Measurements from ENCODE around the gene DUXA.
"Not testable (repeated sequence)": the region's sequence is repeated elsewhere in the genome, so short reads cannot be mapped to it uniquely, and the experiment has no call there.

DUXA gene

GRCh38 chr19:57167385-57167784 is at the start of gene DUXA:
DUXA (minus strand) TSS chr19:57167485; CDS start chr19:57167443, 42 bp downstream.
- DNase-seq (ENCODE audit: low read depth): no peak

- no peak for DNase-seq (ENCODE audit: low read depth)
These were observed 44.8 kb upstream of the DUXA start for GRCh38 chr19:57212109-57212508.

- no peak for DNase-seq (ENCODE audit: low read depth)
These were observed 43.1 kb upstream of the DUXA start for GRCh38 chr19:57210381-57210780.

- no peak for DNase-seq (ENCODE audit: low read depth)
These were observed 34.9 kb upstream of the DUXA start for GRCh38 chr19:57202160-57202559.

- DNase-seq (ENCODE audit: low read depth): not testable (repeated sequence)
These were observed 30.6 kb upstream of the DUXA start for GRCh38 chr19:57197874-57198273.

GRCh38 chr19:57192993-57193392 is 25.7 kb upstream of the DUXA start:
- no peak for DNase-seq (ENCODE audit: low read depth)

GRCh38 chr19:57192077-57192420 is 24.8 kb upstream of the DUXA start:
- DNase-seq (ENCODE audit: low read depth): no peak

GRCh38 chr19:57191141-57192076 is 24.1 kb upstream of the DUXA start, which contains the start of gene ZNF264:
ZNF264 (plus strand) TSS chr19:57191500; CDS start chr19:57191914, 414 bp downstream.
- peak; percentile 45 for DNase-seq (ENCODE audit: low read depth)

- no peak for DNase-seq (ENCODE audit: low read depth)
These were observed 23.0 kb upstream of the DUXA start for GRCh38 chr19:57190301-57190700.

GRCh38 chr19:57171551-57172081 is 4.3 kb upstream of the DUXA start:
- no peak for DNase-seq (ENCODE audit: low read depth)

- no peak for DNase-seq (ENCODE audit: low read depth)
These were observed 1.4 kb downstream of the DUXA start for GRCh38 chr19:57165846-57166245.

GRCh38 chr19:57161985-57162539 is 5.2 kb downstream of the DUXA start:
- no peak for DNase-seq (ENCODE audit: low read depth)

GRCh38 chr19:57152921-57153320 is 14.4 kb downstream of the DUXA start:
- DNase-seq (ENCODE audit: low read depth): no peak

GRCh38 chr19:57141699-57142098 is 25.6 kb downstream of the DUXA start:
- DNase-seq (ENCODE audit: low read depth): no peak

- DNase-seq (ENCODE audit: low read depth): no peak
These were observed 31.5 kb downstream of the DUXA start for GRCh38 chr19:57135797-57136196.

GRCh38 chr19:57127403-57127802 is 39.9 kb downstream of the DUXA start:
- DNase-seq (ENCODE audit: low read depth): not testable (repeated sequence)

GRCh38 chr19:57123882-57124281 is 43.4 kb downstream of the DUXA start:
- DNase-seq (ENCODE audit: low read depth): no peak

GRCh38 chr19:57118848-57119247 is 48.4 kb downstream of the DUXA start:
- no peak for DNase-seq (ENCODE audit: low read depth)

GRCh38 chr19:57113501-57113900 is 53.8 kb downstream of the DUXA start:
- not testable (repeated sequence) for DNase-seq (ENCODE audit: low read depth)

GRCh38 chr19:57111329-57111644 is 56.0 kb downstream of the DUXA start:
- DNase-seq (ENCODE audit: low read depth): no peak

- DNase-seq (ENCODE audit: low read depth): no peak
These were observed 56.5 kb downstream of the DUXA start for GRCh38 chr19:57110592-57111328.

GRCh38 chr19:57106722-57107235 is 60.5 kb downstream of the DUXA start:
- DNase-seq (ENCODE audit: low read depth): no peak

Measured in GM04503 (cell line).